CD4-positive, CD25-positive, alpha-beta regulatory T cell (primary cell): ENCODE measurements around the gene DLG1. TPM values are rescaled to one million over a fixed set of nuclear protein-coding genes. Genes with fewer than 3 reads are reported as not detected.

ENCODE experiments used
- ATAC-seq, 2 donors: fragments of 150-1000 bp; cut with Tn5 transposase; one replicate each; pipeline ENCODE4 v1.10.0; 2021; ENCODE audit warnings: low read depth in 2 of 2, moderate number of reproducible peaks in 2 of 2, moderate library complexity in 1 of 2
- DNase-seq, 3 donors: peaks; one replicate each; pipeline versions ENCODE4 v3.0.0 to v3.0.0-alpha.2; 2012 to 2022; ENCODE audit warnings: mixed read lengths in 1 of 3
- H3K27ac ChIP-seq: one replicate; pipeline ENCODE4 v1.7.0; 2013; ENCODE audit warnings: mild to moderate bottlenecking, low read length; ENCODE audit not compliant: insufficient read depth, poor library complexity, severe bottlenecking
- H3K27me3 ChIP-seq: one replicate; pipeline ENCODE4 v1.7.0; 2013; ENCODE audit warnings: low read length; ENCODE audit not compliant: control insufficient read depth, insufficient read depth
- H3K36me3 ChIP-seq: one replicate; pipeline ENCODE4 v1.7.0; 2013; ENCODE audit warnings: mild to moderate bottlenecking, low read length, moderate library complexity; ENCODE audit not compliant: control insufficient read depth, insufficient read depth
- H3K4me1 ChIP-seq: 2 replicates; pipeline ENCODE4 v1.7.0; 2013; ENCODE audit warnings: mild to moderate bottlenecking, low read length; ENCODE audit not compliant: insufficient read depth, control insufficient read depth, poor library complexity, severe bottlenecking
- H3K4me3 ChIP-seq: one replicate; pipeline ENCODE4 v1.7.0; 2013; ENCODE audit warnings: low read depth, mild to moderate bottlenecking, low read length, moderate library complexity
- H3K9me3 ChIP-seq, 2 experiments: 1 replicate in 1 of 2; 2 replicates in 1 of 2; pipeline ENCODE4 v1.7.0; 2013; ENCODE audit warnings: low read length in 2 of 2, mild to moderate bottlenecking in 1 of 2, moderate library complexity in 1 of 2; ENCODE audit not compliant: control insufficient read depth in 2 of 2
- H3K27ac Mint-ChIP-seq, 3 donors: one replicate each; pipeline ENCODE4 v1.8.0; 2020 to 2022; ENCODE audit warnings: mild to moderate bottlenecking in 3 of 3, mixed read lengths in 3 of 3, moderate library complexity in 2 of 3
- H3K27me3 Mint-ChIP-seq: one replicate; pipeline ENCODE4 v1.8.0; 2022; ENCODE audit warnings: mild to moderate bottlenecking, mixed read lengths
- H3K36me3 Mint-ChIP-seq: one replicate; pipeline ENCODE4 v1.8.0; 2020; ENCODE audit warnings: mixed read lengths
- H3K4me1 Mint-ChIP-seq, 4 donors: one replicate each; pipeline ENCODE4 v1.8.0; 2020 to 2022; ENCODE audit warnings: mixed read lengths in 4 of 4, mild to moderate bottlenecking in 1 of 4
- H3K4me3 Mint-ChIP-seq, 4 donors: one replicate each; pipeline ENCODE4 v1.8.0; 2020 to 2022; ENCODE audit warnings: mild to moderate bottlenecking in 4 of 4, mixed read lengths in 4 of 4, moderate library complexity in 3 of 4
- H3K9me3 Mint-ChIP-seq, 7 donors: one replicate each; pipeline ENCODE4 v1.8.0; 2020 to 2022; ENCODE audit warnings: mixed read lengths in 7 of 7, mild to moderate bottlenecking in 3 of 7, moderate library complexity in 2 of 7
- polyA plus RNA-seq, 4 donors: library from polyadenylated mRNA; unstranded; fragments of 300-500 nt; fragmentation: Illumina TruSeq; gene quantifications; one replicate each; pipeline ENCODE4 v1.2.3, GENCODE V29; 2021
- total RNA-seq: library from RNA; stranded (reverse); gene quantifications from one replicate; pipeline ENCODE4 v1.2.3, GENCODE V29; 2022

DLG1 gene
- total and polyA plus RNA-seq, 5 donors from 2014 or later, result 25.2 to 106 (median 30.5) TPM

DNA sequence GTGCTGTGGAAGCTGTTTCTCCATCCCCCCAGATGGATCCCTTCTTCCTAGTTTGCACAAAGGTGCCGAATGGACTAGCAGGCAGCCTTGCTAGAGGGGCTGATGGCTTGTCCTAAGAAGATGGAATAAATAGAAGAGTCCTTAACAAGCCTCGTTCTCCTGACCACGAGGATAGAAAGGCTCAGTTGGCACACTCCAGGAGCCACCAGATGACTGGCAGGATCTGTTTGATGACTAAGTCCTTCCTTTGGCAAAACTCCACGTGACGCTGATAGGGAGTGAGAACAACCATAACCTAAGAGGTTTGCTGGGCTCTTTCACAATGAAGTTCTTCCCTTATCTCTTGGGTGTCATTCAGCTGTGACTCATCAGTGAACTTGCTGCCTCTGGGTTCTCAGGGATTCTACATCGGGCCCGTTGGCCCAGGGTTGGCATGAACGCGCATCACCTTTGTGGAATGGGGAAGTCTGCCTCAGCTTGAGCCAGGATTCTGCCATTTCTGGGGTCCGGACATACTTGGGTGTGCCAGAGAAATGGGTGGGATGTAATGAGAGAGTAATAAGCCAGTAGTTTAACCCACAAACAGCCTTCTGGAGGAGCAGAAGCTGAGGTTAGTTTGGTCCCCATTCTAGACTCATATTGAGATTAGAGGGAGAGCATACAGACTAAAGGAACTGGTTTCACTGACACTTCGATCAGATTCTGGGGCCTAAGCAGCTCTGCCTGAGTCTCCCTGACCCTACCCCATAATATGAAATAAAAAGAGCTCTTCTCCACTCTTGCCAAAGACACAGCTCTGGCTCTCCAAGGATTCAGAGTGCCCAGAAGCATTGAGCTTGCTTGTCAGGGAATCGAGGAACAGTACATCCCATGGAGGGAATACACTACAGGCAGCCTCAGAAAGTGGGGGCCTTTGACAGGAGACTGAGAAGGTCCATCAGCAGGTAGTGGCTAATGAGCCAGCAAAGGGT is 266.8 kb downstream of the DLG1 start:
- DNase-seq, result no peak
- Mint-ChIP-seq H3K4me3 (peak overlapping the region in 2 of 4 donors; percentile 12 to 81), H3K27me3 (peaks cover 3% of the 10 kb centered on the region), H3K4me1 (peaks cover 0 to 14% (median 4%) of the 10 kb centered on the region in 4 donors), H3K36me3 (no peaks in the 10 kb centered on the region), H3K27ac (no peak overlapping the region), H3K9me3 (no peaks in the 10 kb centered on the region)
- Histone ChIP-seq H3K4me3 (no peak overlapping the region), H3K4me1 (peaks cover 14% of the 10 kb centered on the region), H3K27ac (no peak overlapping the region), H3K27me3 (no peaks in the 10 kb centered on the region), H3K36me3 (no peaks in the 10 kb centered on the region), H3K9me3 (no peaks in the 10 kb centered on the region)
- ATAC-seq, result peak in 1 of 2 donors; percentile 17

DNA sequence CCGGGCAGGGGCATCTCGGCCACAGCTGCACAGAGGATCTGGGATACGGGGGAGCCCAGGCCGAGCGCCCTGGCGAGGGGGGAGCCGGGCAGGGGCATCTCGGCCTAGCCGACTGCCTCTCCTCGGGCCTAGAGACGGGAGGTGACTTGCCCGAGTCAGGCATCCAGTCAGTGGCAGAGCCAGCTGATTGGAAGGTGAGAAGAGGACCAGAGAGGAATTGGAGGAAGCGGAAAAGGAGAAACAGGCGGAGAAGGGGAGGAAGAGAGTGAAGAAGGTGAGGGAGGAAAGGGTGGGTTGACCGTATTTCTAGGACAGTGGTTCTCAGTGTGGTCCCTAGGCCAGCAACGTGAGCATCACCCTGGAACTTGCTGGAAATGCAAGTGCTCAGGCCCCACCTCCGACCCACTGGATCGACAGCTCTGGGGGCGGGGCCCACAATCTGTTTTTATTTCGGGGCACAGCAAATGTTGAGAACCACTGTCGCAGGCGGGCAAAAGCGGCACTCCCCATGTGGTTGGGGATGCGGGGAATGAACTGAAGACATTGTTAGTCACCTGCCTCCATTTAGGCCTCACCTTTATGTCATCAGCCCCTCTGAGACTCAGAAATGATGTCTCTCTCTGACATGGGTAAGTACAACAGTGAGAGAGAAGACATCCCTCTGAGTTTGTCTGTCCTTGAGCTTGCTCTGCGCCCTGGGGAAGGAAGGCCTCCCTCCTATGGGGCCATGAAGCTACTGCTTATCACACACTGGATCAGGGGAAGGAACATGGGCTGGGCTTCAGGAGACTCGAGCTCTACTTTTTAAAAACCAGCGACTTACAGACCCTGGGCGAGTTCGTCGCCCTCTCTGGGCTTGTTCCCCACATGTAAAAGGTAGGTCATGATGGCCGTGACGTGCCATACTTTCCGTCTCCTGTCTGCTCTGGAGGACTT is 267.8 kb downstream of the DLG1 start:
- DNase-seq (no peak), ATAC-seq (no peak)
- Mint-ChIP-seq H3K4me3 (peak overlapping the region; percentile 39 to 81 (median 42)), H3K4me1 (peaks cover 0 to 14% (median 2%) of the 10 kb centered on the region in 4 donors), H3K27me3 (peaks cover 8% of the 10 kb centered on the region), H3K9me3 (no peaks in the 10 kb centered on the region), H3K36me3 (no peaks in the 10 kb centered on the region), H3K27ac (no peak overlapping the region)
- no peaks in the 10 kb centered on the region for H3K9me3 ChIP-seq
- H3K36me3 ChIP-seq, result no peaks in the 10 kb centered on the region
- H3K4me3 ChIP-seq, result no peak overlapping the region
- no peaks in the 10 kb centered on the region for H3K27me3 ChIP-seq
- H3K27ac ChIP-seq, result no peak overlapping the region
- H3K4me1 ChIP-seq, result peaks cover 14% of the 10 kb centered on the region

DNA sequence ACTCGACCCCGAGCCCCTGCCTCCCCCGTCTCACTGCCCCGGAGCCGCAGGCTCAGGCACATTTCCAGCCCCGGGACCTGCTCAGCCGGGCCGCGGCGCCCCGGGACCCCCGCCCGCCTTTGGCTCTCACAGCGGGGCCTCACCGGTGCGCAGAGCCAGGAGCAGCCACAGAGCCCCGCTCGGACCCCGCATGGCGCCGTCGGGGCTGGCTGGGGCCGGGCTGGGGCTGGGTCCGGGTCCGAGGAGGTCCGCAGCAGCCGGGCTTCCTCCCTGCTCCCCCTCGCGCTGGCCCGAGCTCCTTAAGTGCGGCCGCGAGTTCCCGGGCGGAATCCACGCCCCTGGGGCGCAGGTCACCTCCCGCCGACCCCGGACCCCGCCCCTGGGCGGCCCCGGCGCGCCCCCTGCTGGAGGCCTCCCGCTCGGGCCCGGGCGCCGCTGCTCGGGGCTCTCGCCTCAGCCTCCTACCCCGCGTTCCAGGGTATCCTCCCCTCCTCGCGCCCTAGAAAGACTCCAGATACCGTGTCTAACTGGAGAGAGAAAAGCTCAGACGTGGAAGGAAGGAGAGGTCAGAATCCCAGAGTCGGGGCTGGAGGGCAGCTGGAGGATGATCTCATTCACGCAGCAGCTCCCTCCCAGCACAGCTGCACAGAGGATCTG is 268.8 kb downstream of the DLG1 start, which contains the start of gene MELTF:
TSS of gene MELTF (minus strand) at position 307 of the 657 bp plus-strand sequence. CDS start at position 192, 115 bp downstream.
- H3K27ac Mint-ChIP-seq, result no peak within 1 kb of the TSS
- H3K27me3 ChIP-seq, result no peaks in the 10 kb centered on the region
- no peak within 1 kb of the TSS for H3K27ac ChIP-seq
- no peak within 1 kb of the TSS for H3K4me3 ChIP-seq
- peaks cover 14% of the 10 kb centered on the region for H3K4me1 ChIP-seq
- no peaks in the 10 kb centered on the region for H3K36me3 ChIP-seq
- H3K27me3 Mint-ChIP-seq, result peaks cover 18% of the 10 kb centered on the region
- DNase-seq (peak; percentile 51 to 66 (median 55)), ATAC-seq (peak; percentile 73 to 82)
- H3K4me3 Mint-ChIP-seq, result peak within 1 kb of the TSS; percentile 75 to 84 (median 78)
- H3K36me3 Mint-ChIP-seq, result no peaks in the 10 kb centered on the region
- peaks cover 0 to 14% (median 2%) of the 10 kb centered on the region in 4 donors for H3K4me1 Mint-ChIP-seq
- H3K9me3 Mint-ChIP-seq, result no peaks in the 10 kb centered on the region
- H3K9me3 ChIP-seq, result no peaks in the 10 kb centered on the region

DNA sequence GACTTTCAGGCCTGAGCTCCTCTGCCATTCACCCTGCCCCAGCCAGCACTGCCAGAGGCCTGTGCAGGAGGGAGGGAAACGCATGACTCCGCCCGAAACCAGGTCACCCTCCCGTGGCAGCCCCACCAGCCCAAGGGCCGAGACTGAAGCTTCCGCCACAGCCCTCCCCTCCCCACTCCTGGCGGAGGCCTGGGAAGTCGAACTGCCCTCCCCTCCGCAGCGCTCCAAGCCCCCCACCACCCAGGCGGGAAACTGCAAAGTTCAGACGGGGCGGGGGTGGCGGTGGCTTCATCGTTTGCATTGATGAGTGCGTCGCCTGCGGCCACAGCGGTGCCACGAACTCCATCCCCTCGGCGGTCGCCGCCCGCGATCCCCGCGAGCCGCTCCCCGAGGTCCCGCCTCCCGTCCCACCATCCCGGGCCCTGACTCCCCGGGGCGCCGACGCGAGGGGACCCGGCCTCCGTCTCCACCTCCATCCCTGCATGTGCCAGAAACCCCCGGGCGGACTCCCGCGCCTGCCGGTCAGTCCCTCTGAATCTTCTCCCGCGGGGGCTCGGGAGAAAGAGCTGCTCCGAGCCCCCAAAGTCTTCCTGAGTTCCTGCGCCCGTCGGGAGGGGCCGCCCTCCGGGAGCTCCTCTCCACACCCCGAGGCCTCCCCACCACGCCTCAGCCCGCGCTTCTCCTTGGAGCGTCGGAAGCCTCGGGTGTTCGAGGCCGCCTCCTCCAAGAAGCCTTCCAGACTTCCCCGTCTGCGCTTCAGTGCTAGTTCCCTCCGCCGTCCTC is 269.5 kb downstream of the DLG1 start:
- Histone ChIP-seq H3K36me3 (no peaks in the 10 kb centered on the region), H3K27ac (no peak overlapping the region), H3K4me3 (no peak overlapping the region), H3K4me1 (peaks cover 14% of the 10 kb centered on the region), H3K27me3 (no peaks in the 10 kb centered on the region), H3K9me3 (no peaks in the 10 kb centered on the region)
- Mint-ChIP-seq H3K4me1 (peaks cover 0 to 14% (median 2%) of the 10 kb centered on the region in 4 donors), H3K27ac (no peak overlapping the region), H3K36me3 (no peaks in the 10 kb centered on the region), H3K4me3 (peak overlapping the region; percentile 75 to 84 (median 78)), H3K9me3 (no peaks in the 10 kb centered on the region), H3K27me3 (peaks cover 20% of the 10 kb centered on the region)
- ATAC-seq (no peak), DNase-seq (peak in 2 of 3 donors; percentile 8 to 19)

DNA sequence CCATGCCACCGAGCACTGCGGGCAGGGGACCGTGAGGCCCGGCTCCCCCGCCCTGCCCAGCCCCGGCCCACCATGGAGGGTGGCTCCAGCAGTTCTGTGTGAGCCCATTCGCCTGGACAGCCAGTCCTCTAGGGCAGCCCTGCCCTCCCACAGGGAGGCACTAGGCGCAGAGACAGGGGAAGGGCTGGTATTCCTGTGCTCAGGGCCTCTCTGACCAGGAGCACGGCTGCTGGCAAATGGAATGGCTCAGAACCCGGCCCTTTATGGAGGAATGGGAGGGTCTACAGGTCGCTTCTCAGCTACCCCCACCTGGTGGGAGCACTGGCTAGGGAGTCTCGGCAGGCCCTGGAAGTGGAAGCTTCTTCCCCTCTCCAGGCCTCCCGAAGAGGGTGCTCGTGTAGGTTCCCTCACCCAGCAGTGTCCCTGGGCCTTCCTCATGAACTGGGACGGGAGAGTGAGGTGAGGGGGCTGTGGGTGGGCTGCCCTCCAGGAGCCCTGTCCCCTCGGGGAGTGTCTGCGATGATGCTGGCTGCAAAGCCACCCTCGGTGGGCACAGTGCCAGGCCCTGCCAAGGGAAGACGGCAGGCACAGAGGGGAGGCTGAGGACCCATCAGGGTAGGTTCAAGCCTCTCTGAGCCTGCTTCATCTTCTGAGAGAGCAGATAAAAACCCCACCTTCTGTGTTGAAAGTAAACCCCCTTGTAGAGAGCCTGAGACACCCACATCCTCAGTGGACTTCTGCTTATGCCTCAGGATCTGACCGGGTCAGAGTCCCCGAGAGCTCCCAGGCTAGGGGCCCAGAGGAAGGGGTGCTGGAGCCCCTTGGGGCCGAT is 270.3 kb downstream of the DLG1 start:
- DNase-seq (no peak), ATAC-seq (no peak)
- no peaks in the 10 kb centered on the region for H3K27me3 ChIP-seq
- Mint-ChIP-seq H3K27me3 (peaks cover 24% of the 10 kb centered on the region), H3K9me3 (no peaks in the 10 kb centered on the region), H3K4me1 (peaks cover 0 to 21% (median 7%) of the 10 kb centered on the region in 4 donors), H3K4me3 (peak overlapping the region; percentile 75 to 84 (median 78)), H3K36me3 (no peaks in the 10 kb centered on the region), H3K27ac (no peak overlapping the region)
- no peaks in the 10 kb centered on the region for H3K36me3 ChIP-seq
- no peak overlapping the region for H3K4me3 ChIP-seq
- no peak overlapping the region for H3K27ac ChIP-seq
- H3K4me1 ChIP-seq, result peaks cover 17% of the 10 kb centered on the region
- H3K9me3 ChIP-seq, result no peaks in the 10 kb centered on the region

DNA sequence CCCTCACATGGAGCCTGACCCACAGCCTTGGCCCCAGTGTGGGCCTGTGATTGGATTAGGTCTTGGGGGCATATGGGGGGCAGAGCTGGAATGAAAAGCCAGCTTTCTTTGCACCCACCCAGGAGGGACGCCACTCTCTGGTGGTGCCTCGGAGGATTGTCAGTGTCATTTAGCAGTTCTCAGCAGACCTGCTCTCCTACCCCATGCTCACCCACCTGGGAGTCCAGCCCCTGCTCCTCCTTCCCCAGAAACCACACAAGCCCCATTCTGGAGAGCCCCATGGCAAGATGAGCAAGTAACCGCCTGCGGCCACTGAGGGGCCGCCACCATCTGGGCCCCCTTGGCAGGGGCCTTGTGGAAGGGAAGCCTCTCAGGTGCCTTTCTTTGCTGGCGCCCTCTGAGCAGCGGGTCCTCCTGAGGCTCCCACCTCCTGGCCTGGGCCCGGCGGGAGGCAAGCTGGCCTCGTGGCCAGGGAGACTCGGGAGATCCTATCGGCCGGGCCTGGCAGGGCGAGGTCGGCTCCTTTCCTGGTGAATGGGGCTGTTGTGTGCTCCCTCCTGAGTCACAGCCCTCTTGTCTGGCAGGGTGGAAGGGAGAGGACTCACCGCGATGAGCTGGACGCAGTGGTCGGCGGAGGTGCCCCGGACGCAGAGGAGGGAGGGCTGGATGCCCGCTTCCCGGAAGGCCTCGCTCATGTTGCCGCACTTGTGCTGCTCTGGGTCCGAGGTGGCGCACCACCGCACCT is 271.1 kb downstream of the DLG1 start:
- H3K9me3 ChIP-seq, result no peaks in the 10 kb centered on the region
- H3K4me1 ChIP-seq, result peaks cover 17% of the 10 kb centered on the region
- DNase-seq (no peak), ATAC-seq (no peak)
- no peak overlapping the region for H3K27ac ChIP-seq
- Mint-ChIP-seq H3K27me3 (peaks cover 24% of the 10 kb centered on the region), H3K4me1 (peaks cover 0 to 22% (median 7%) of the 10 kb centered on the region in 4 donors), H3K36me3 (no peaks in the 10 kb centered on the region), H3K4me3 (peak overlapping the region in 1 of 4 donors; percentile 58), H3K9me3 (no peaks in the 10 kb centered on the region), H3K27ac (no peak overlapping the region)
- no peak overlapping the region for H3K4me3 ChIP-seq
- no peaks in the 10 kb centered on the region for H3K36me3 ChIP-seq
- no peaks in the 10 kb centered on the region for H3K27me3 ChIP-seq
